ENCODE results near the gene SPATA2L. TPM values are rescaled to one million over a fixed set of nuclear protein-coding genes. Genes with fewer than 3 reads are reported as not detected.
A peak's percentile ranks its signal among the peaks of the same experiment; 100 is the strongest.

SPATA2L gene
- total and polyA plus RNA-seq, 2 of the 13 experiments (the other 11 are each of a cell fraction or from before 2014, with no cell fraction given): 9.1 to 20.7 TPM

DNA sequence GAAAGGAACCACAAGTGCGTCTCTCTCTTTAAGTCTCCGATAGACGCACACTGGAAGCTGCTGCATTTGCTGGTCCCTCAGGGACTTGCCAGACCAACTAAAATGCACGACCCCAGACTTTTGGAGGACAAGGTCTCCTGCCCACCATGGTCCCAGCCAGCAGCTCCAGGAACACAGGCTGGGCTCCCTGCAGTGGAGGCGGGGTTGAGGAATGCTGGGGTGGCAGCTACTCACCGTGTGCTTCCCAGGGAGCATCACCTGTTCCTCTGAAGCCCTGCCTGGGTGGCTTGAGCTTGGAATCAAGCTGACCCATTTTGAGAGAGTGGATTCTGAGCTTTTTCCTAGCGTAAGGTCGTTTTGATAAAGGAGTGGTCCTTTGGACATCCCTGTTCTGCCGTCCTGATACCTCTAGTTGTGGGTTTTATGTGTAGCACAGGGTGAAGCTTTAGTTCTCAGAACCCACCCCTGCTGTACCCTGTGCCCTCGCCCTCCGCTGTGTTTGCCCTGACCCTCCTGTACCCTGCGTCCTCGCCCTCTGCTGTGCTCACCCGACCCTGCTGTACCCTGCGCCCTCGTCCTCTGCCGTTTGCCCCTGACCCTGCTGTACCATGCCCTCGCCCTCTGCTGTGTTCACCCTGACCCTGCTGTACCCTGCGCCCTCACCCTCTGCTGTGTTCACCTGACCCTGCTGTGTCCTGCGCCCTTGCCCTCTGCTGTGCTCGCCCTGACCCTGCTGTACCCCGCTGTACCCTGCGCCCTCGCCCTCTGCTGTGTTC is 30.8 kb upstream of the SPATA2L start (continued):
- TF ChIP-seq, protein P1, sequence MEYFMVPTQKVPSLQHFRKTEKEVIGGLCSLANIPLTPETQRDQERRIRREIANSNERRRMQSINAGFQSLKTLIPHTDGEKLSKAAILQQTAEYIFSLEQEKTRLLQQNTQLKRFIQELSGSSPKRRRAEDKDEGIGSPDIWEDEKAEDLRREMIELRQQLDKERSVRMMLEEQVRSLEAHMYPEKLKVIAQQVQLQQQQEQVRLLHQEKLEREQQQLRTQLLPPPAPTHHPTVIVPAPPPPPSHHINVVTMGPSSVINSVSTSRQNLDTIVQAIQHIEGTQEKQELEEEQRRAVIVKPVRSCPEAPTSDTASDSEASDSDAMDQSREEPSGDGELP (IDR thresholded peaks at IDR 0.05; ENCODE audit: borderline replicate concordance, low read depth): no peak
- TF ChIP-seq REXO4 (CRISPR knock-in tag; IDR thresholded peaks at IDR 0.05; ENCODE audit: borderline replicate concordance): no peak
- TF ChIP-seq ZNF235 (CRISPR knock-in tag; IDR thresholded peaks at IDR 0.05; ENCODE audit: borderline replicate concordance): no peak
- peak; percentile 27 for TF ChIP-seq AGO1 (IDR thresholded peaks at IDR 0.05; ENCODE audit: low read depth, low read length, poor library complexity, severe bottlenecking)
- TF ChIP-seq ZNF33A (CRISPR knock-in tag; IDR thresholded peaks at IDR 0.05; ENCODE audit: borderline replicate concordance): no peak
- TF ChIP-seq, protein P2, sequence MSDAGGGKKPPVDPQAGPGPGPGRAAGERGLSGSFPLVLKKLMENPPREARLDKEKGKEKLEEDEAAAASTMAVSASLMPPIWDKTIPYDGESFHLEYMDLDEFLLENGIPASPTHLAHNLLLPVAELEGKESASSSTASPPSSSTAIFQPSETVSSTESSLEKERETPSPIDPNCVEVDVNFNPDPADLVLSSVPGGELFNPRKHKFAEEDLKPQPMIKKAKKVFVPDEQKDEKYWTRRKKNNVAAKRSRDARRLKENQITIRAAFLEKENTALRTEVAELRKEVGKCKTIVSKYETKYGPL (CRISPR knock-in tag; IDR thresholded peaks at IDR 0.05): no peak
- no peak for TF ChIP-seq ZNF496 (CRISPR knock-in tag; IDR thresholded peaks at IDR 0.05; ENCODE audit: insufficient replicate concordance)
- peak; percentile 66 for TF ChIP-seq POLR2G (IDR thresholded peaks at IDR 0.05; ENCODE audit: low read depth, low read length)
- TF ChIP-seq, protein P3, sequence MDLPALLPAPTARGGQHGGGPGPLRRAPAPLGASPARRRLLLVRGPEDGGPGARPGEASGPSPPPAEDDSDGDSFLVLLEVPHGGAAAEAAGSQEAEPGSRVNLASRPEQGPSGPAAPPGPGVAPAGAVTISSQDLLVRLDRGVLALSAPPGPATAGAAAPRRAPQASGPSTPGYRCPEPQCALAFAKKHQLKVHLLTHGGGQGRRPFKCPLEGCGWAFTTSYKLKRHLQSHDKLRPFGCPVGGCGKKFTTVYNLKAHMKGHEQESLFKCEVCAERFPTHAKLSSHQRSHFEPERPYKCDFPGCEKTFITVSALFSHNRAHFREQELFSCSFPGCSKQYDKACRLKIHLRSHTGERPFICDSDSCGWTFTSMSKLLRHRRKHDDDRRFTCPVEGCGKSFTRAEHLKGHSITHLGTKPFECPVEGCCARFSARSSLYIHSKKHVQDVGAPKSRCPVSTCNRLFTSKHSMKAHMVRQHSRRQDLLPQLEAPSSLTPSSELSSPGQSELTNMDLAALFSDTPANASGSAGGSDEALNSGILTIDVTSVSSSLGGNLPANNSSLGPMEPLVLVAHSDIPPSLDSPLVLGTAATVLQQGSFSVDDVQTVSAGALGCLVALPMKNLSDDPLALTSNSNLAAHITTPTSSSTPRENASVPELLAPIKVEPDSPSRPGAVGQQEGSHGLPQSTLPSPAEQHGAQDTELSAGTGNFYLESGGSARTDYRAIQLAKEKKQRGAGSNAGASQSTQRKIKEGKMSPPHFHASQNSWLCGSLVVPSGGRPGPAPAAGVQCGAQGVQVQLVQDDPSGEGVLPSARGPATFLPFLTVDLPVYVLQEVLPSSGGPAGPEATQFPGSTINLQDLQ (CRISPR knock-in tag; IDR thresholded peaks at IDR 0.05): 0 out of 2 replicates have a peak, but pooled peaks have one; percentile 30
- TF ChIP-seq ESRRA (CRISPR knock-in tag; IDR thresholded peaks at IDR 0.05; ENCODE audit: low read depth): peak; percentile 22; the same call in 1 of the 2 replicates
- TF ChIP-seq RBFOX2 (IDR thresholded peaks at IDR 0.05; ENCODE audit: low read depth, low read length): peak; percentile 53
